ENCODE data around the gene ZNF445.
"Not testable (repeated sequence)": the region's sequence is repeated elsewhere in the genome, so short reads cannot be mapped to it uniquely, and the experiment has no call there.

The ZNF445 gene

DNA sequence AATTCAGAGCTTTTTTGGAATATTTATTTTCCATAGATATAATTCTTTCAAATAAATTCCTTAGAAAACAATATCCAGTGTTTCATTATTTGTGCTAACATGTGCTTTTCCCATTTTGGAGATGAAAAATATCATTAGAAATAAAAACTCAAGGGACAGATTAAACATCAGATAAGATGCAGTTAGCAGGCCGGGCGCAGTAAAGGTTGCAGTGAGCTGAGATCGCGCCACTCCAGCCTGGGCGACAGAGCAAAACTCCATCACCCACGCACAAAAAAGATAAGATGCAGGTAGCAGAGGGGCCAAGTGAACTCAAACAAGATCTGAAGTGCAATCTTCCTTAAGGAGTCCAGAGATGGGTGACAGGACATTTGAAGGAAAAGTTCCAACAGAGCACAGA is 48.0 kb downstream of the ZNF445 start:
- no peak for DNase-seq

DNA sequence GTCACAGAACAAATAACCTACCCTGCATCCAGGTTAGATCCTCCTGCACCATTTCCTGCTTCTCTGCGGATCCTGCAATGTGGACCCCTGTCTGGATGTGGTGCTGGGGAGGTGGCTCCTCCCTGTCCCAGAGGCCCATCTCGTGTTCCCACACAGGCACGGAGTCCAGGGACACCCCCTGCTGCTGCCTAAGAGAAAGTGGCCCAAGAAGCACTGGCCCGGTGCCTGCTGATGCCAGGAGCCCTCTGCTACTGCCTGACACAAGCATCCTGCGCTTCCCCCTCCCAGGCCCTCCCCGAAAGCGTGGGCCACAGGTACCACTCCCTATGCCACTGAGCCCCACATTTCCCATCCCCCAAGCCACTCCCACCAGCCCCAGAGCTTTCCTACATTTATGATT is 48.6 kb downstream of the ZNF445 start:
- DNase-seq = no peak

DNA sequence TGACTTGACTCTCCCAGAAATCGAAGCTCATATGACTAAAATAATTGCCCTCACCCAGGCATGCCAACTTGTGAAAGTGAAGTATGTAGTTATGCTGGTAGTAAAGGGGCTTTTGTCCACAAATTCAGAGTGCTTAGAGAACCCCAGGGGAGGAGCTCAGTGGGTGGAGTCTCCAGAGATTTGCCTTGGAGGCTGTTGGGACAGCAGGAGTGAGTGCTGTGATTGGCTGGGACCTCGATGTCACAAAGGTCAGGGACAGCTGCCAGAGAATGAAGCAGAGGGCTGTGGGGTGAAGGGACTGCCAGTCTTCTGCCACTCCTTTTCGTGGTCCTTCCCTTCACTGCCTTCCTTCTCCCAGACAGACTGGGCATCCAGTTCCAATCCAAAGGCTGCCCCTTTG is 49.8 kb downstream of the ZNF445 start:
- no peak for DNase-seq

DNA sequence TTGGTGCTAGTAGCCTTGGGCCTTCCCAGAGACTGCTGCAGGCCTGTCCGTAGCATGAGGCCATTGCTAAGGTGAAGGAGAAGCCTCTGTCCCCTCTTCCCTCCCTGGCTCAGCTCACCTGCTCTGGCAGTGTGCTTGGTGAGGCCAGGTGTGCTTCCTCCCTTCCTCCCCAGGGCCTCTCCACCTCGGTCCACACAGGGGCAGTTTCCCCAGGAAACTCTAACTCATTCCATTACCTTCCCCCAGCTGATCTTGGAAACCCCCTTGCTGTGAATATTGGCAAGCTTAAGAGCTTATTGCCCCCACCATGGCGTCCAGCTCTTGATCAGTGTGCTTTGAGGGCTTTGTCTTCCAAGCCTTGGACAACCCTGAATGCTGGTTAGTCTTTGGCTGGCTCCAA is 52.7 kb downstream of the ZNF445 start:
- no peak for DNase-seq

DNA sequence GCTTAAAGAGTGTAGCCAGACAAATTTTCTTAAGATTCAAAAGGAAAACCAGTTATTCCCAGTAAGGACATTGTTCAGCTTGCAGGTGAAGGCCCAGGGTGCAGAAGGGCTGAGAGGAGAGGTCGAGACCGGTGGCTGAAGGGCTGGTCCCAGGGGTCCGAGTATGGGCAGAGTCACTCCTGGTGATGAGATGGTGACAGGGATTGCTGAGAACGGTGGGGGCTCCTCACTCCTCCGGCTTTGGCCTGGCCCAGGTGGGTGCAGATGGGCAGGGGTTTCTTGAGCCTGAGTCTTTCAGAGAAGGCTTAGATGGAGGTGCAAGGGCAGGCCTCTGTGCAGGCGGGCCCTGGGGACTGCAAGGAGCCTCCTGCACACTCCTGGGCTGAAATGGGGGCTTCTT is 56.2 kb downstream of the ZNF445 start:
- DNase-seq = no peak

DNA sequence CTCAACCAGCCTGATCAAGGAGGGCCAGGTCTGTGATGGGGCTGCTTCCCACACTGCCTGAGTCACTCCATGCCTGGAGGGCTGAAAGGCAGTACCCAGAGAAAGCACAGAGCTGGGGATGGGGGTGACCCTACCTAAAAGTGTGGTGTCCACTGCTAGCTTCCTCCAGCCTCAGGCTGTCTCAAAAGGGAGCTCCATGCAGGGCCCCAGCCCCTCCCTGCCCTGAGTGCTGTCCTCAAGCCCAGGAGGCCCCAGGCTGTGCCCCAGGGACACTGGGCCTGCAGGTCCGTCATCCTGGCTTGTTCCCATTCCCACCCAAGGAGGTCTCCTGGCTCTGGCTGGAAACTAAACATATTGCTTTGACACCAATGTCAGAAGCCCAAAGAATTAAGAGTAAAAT is 56.8 kb downstream of the ZNF445 start:
- no peak for DNase-seq

DNA sequence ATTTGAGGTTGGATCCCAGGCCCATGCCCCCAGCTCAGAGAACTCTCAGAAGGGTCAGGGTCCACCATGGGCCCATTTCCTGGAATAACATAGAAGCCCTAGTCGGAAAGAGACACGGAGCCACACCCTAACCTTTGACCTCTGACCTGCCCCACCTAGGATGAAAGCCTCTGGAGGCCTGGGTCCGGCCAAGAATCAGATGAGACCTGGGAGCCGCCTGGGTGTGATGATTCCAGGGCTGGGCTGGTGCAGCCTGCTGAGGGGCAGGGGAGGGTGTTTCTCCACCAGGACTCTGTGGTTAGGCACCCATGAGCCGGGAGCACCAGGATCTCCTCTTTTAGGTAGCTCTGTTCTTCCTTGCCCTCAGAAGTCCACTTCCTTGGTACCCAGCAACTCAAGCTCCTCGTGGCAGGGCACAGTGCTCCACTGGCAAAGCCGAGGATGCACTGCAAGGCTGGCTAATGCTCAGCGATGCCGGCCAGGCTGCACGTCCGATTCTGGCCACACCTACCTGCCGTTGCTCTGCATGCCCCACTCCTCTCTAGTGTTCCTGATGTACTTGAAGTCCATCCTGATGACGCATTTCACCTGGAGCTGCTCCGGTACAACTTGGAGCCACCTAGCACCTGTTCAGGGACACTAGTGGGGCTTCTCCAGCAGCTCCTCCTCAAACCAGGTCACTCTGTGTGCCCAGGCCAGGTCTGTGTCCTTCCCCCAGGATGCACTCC is 57.4 kb downstream of the ZNF445 start:
- DNase-seq = no peak

DNA sequence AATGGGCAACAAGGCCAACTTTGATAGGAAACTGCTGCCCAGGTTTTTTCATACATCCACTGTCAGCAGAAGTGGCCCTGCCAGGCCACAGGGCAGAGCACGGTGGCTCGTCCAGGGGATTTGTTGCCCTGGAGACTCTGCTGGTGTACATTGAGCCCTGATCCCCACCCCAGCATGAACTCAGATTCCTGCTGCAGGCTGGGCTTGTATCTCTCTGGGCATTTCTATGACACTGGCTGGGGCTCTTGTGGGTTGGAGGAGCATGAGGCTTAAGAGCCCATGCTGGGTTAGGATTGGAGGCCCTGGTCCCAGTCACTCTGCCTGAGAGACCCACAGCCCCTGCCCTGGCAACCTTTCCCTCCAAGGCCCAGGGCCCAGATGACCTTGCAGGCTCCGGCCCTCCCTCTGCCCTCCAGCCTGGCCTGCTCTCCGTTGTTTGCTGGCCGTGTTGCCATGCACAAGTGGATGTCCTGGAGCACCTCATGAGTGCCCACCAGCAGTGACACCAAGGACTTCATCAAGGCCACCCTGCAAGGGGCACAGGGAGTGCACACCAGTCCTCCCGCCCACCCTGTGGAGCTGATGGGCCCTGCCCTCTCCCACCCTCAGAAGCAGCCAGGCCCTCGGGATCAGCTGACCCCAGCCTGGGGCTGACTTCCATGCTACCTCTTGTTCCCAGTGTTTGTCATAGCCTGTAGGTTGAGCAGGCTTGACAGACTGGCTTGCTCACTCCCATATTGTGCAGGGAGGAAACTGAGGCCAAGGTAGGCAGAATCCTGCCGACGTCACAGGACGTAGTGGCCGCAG is 58.2 kb downstream of the ZNF445 start:
- DNase-seq = no peak

DNA sequence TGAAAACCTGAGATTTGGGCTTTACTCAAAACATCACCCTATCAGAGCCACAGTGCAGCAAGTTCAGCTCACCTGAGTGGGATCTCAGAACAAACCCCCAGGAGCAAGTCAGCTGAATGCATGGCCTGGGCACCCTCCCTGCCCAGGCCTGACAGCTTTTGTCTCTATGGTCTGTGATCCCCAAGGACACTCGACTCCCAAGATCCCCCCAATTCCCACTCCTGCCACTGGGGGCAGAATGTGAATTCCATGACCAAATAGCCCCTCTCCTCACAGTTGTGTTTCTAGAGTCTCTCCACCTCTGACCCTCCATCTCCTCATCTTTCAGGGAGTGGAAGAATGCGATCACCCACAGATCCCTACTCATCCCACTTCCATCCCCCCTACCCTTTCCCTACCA is 58.9 kb downstream of the ZNF445 start:
- no peak for DNase-seq

DNA sequence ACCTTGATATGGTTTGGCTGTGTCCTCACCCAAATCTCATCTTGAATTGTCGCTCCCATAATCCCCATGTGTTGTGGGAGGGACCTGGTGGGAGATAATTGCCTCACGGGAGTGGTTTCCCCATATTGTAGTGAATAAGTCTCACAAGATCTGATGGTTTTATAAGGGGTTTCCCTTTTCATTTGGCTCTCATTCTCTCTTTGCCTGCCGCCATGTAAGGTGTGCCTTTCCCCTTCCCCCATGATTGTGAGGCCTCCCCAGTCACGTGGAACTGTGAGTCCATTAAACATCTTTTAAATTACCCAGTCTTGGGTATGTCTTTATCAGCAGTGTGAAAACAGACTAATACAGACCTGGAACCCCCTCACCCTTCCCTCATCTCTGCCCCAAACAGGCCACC is 59.4 kb downstream of the ZNF445 start:
- DNase-seq = not testable (repeated sequence)

DNA sequence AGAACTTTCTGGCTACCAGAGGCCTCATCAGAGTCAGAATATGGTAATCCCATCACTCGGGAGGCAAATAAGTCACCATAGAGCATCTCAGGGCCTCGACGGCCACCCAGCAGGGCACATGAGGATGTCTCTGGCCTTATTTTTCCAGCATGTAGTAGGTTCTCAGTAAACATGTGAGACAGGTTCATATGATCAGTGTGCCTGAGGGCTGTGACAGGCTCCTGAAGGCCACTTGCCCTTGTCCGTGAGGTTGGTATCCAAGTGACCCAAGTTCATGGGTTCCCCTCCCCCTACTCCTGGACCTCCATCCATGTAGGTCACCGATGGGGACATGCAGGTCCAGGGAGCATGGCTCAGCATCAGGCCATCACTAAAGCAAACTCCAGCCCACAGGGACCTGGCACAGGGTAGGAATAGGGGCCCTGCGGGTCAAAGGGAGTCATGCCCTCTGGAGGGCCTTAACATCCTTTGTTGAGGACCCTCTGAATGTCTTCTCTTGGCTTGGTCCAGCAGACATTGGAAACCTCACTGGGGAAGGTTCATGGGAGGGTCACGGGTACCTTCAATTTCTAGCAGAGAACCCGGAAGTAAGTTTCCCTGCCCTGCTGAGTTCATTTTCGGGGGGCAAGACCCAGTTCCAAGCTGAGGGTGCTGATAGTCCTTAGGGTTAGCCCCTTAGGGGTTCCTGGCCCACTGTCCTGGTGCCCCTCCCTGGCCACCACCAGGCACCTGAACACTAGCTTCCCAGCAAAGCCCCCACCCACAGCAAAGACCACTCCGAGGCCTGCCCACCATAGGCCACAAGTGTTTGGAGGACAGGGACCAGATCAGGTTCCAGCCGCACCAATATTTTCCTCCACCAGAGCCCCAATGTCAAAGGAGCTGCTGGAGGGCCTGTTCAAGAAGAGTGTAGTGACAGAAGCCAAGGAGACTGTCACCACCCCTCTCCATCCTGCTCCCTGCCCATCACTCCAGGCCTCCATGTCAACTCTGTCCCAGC is 61.1 kb downstream of the ZNF445 start:
- no peak for DNase-seq

DNA sequence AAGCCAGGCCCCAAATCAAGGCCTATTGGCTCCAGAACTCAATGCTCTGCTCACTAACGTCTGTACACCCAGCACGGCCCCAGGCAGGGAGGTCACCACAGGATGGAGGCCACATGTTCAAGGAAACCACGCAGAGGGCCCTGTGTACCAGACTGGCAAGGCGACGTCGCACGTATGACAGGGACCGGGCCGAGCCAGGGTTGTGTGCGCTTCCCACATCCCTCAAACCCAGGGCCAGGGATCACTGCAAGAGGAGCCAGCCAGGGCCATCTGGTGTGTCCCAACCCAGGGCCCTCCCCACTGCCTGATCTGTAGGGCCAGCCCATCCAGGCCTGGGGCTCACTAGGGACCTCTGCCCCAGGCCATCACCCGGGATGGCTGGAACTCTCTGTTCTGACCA is 62.0 kb downstream of the ZNF445 start:
- no peak for DNase-seq

DNA sequence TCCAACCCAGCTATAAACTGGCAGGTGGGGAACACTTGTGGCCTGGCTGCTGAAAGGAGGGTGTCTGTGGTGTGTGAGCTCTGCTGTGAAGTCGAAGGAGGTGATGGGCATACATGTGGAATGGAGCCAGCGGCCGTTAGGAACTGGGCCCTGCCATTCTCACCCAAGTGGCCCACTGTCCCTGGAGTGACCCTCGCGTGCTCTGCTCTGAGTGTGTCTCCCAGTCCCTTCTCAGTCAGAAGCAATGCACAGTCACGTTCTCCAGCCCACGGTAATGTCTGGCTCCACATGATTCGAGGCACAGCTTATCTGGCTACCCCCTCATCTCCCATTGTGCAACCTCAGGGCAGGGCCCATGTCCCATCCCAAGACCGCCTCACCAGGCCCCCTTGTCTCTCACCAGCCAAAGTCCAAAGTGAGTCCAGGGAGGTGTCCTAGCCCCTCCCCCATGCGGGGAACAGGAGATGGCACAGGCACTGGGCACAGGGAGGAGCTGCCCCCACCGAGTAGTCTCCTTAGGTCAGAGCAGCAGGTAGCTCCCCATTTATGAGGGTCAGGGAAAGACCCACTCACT is 62.9 kb downstream of the ZNF445 start:
- no peak for DNase-seq

DNA sequence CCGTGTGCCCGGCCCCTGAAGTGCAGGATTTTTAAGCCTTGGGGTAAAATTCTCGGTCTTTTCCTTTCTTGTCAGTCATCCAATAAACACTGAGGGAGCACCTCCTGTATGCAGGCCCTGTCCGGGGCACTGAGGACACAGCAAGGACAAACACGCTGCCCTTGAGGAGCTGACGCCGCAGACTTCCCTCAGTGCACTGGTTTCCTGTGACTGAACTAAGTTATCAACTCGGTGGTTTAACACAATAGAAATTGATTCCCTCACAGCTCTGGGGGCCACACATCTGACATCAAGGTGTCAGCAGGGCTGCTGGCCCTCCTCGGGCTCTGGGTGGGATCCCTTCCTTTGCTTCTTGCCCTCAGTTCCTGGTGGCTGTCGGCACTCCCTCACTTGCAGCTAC is 65.1 kb downstream of the ZNF445 start:
- DNase-seq = no peak

DNA sequence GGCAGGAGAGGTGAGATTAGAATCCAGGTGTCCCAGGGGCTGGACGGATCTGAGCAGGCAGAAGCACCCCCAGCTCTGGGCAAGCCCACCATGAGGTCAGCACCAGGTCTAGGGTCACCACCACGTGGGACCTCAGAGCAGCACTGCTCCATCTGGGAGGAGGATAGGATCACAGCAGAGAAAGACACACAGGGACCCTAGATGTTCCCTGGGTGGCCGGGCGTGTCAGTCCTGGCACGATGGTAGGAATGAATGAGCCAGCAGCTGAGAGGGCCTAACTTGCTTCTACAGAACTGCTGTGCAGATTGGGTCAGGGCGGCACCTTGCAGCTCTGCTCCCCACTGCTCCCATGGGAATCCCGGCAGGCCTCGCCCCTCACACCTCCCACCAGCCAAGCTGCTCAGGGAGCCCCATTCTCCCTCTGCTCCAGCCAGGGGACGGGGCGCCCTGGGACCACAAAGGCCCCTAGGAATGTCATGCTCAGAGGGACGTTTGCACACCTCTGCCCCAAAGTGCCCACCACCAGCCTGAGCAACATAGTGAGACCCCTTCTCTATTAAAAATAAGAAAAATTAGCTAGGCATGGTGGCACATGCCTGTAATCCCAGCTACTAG is 66.3 kb downstream of the ZNF445 start:
- no peak for DNase-seq

DNA sequence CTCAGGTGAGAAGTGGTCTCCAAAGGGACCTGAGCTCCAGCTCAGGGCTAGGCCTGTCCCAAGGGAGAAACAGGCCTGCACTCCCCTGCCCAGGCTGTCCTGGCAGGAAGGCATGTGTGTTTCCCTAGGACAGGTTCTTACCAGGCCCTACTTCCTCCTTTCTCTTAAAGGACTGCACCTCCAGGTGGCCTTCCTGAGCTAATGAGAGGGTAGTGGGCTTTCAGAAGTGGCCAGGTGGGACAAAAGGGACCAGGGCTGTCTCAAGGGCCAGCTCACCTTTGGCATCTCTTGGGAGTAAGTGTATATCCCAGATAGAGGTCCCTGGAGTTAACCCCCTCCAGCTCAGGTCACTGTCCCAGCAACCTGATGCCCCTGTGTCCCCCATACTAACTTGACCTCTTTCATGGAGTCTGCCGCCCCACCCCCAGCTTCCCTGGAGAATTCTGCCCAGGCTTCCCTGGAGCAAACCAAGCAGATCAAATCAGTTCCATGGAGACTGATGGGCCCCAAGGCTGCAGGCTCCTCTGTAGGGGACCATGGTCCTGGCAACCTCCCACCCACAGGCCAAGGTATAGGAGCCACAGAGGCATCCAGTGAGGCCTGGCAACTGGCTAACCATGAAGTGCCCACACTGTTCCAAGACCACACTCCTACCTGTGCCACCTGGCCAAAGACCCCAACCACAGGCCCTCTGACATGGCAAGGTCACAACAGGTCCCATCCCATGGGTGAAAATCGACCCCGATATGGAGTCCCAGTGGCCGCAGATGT is 67.6 kb downstream of the ZNF445 start:
- no peak for DNase-seq

DNA sequence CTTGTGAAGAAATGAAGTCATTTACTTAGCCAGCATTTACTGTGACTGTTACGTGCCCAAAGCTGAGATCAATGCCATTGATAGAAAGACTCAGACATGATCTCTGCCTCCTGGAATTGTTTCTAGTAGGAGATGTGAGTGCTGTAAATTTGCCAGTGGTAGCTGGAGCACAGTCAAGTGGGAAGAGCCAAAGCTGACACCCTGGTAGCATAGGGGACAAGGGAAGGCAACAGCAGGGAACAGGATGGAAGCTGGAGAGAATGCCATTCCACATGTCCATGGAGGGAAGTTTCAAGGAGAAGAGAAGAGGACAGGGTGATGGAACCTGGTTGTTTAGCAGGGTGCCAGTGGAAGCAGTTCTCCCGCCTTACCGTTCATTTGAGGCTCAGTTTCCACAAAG is 74.9 kb downstream of the ZNF445 start:
- DNase-seq = no peak

DNA sequence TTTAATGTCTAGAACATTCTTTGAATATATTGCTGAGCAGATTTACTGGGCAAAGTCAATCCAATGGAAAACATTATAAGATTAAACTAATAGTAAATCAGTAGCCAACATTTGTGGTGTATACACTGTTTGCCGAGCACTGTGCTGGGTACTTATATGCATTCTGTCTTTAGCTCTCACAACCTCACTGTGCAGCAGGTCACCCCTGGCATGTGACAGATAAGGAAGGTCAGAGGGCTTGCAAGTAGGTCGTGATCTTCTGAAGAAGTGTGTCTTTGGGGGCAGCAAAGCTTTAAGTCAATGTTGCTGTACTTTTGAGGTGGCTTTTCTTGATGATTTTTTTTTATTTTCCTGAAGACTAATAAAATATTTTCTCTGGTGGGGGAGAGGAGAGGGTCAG is 76.7 kb downstream of the ZNF445 start:
- DNase-seq = no peak

DNA sequence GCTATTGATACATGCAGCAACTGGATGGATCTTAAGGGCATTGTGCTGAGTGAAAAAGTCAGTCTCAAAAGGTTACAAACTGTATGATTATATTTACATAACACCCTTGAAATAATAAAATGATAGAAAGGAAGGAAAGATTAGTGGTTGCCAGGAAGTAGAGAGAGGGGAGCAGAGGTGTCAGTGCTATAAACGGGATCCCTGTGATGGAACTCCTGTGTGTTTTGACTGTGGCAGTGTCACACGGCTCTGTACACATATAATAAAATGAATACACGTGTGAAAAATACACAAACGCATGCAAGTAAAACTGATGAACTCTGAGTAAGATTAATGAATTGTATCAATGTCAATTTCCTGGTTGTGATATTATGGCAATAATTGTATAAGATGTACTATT is 78.6 kb downstream of the ZNF445 start:
- DNase-seq = no peak

DNA sequence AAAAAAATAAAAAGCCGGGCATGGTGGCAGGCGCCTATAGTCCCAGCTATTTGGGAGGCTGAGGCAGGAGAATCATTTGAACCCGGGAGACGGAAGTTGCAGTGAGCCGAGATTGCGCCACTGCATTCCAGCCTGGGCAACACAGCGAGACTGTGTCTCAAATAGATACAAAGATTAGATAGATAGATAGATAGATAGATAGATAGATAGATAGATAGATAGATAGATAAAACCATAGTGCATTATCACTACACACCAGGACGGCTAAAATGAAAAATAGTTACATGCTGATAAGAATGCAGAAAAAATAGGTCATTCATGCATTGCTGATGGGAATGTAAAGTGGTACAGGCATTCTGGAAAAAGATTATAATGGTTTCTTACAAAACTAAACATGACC is 79.2 kb downstream of the ZNF445 start:
- not testable (repeated sequence) for DNase-seq
